ENCODE results near the gene DIRAS2.

The DIRAS2 gene

GRCh38 chr9:90640361-90640760, 2.3 kb downstream of the DIRAS2 start:
- DNase-seq (ENCODE audit: low spot score in 2 of 2) (no peak), ATAC-seq (ENCODE audit: low read depth) (no peak)
- Mint-ChIP-seq H3K36me3 (no peaks in the 10 kb centered on the region), H3K4me3 (no peak overlapping the region), H3K9me3 (no peaks in the 10 kb centered on the region), H3K27me3 (peaks cover 17% of the 10 kb centered on the region), H3K27ac (no peak overlapping the region), H3K4me1 (peaks cover 2% of the 10 kb centered on the region)

GRCh38 chr9:90637626-90638025, 5.0 kb downstream of the DIRAS2 start:
- Mint-ChIP-seq H3K27me3 (peaks cover 8% of the 10 kb centered on the region), H3K27ac (no peak overlapping the region), H3K4me1 (no peaks in the 10 kb centered on the region), H3K9me3 (no peaks in the 10 kb centered on the region), H3K4me3 (no peak overlapping the region), H3K36me3 (no peaks in the 10 kb centered on the region)
- ATAC-seq (ENCODE audit: low read depth) (no peak), DNase-seq (ENCODE audit: low spot score in 2 of 2) (no peak)

- no peaks in the 10 kb centered on the region for H3K36me3 Mint-ChIP-seq
Measured at GRCh38 chr9:90632647-90633207, 9.9 kb downstream of the DIRAS2 start.

GRCh38 chr9:90631964-90632363, 10.7 kb downstream of the DIRAS2 start:
- no peak overlapping the region for H3K27ac Mint-ChIP-seq
- H3K9me3 Mint-ChIP-seq, result no peaks in the 10 kb centered on the region
- no peak for ATAC-seq (ENCODE audit: low read depth)
- H3K27me3 Mint-ChIP-seq, result peaks cover 3% of the 10 kb centered on the region
- DNase-seq (ENCODE audit: low spot score in 2 of 2), result no peak
- H3K4me1 Mint-ChIP-seq, result no peaks in the 10 kb centered on the region
- H3K4me3 Mint-ChIP-seq, result no peak overlapping the region
- no peaks in the 10 kb centered on the region for H3K36me3 Mint-ChIP-seq

More at GRCh38 chr9:90632647-90633207, 9.9 kb downstream of the DIRAS2 start:
- H3K27me3 Mint-ChIP-seq, result peaks cover 2% of the 10 kb centered on the region
- no peaks in the 10 kb centered on the region for H3K4me1 Mint-ChIP-seq
- no peak for ATAC-seq (ENCODE audit: low read depth)
- no peak overlapping the region for H3K27ac Mint-ChIP-seq
- no peaks in the 10 kb centered on the region for H3K9me3 Mint-ChIP-seq
- H3K4me3 Mint-ChIP-seq, result no peak overlapping the region
- no peak for DNase-seq (ENCODE audit: low spot score in 2 of 2)

GRCh38 chr9:90629991-90630390, 12.6 kb downstream of the DIRAS2 start:
- no peak overlapping the region for H3K4me3 Mint-ChIP-seq
- ATAC-seq (ENCODE audit: low read depth) (no peak), DNase-seq (ENCODE audit: low spot score in 2 of 2) (no peak)
- H3K4me1 Mint-ChIP-seq, result no peaks in the 10 kb centered on the region
- no peaks in the 10 kb centered on the region for H3K36me3 Mint-ChIP-seq
- no peak overlapping the region for H3K27ac Mint-ChIP-seq
- H3K27me3 Mint-ChIP-seq, result peaks cover 3% of the 10 kb centered on the region
- H3K9me3 Mint-ChIP-seq, result no peaks in the 10 kb centered on the region

- no peaks in the 10 kb centered on the region for H3K9me3 Mint-ChIP-seq
- H3K4me3 Mint-ChIP-seq, result no peak overlapping the region
- no peak overlapping the region for H3K27ac Mint-ChIP-seq
- no peaks in the 10 kb centered on the region for H3K36me3 Mint-ChIP-seq
- no peak for ATAC-seq (ENCODE audit: low read depth)
- DNase-seq (ENCODE audit: low spot score in 2 of 2), result no peak
- no peaks in the 10 kb centered on the region for H3K4me1 Mint-ChIP-seq
- H3K27me3 Mint-ChIP-seq, result peaks cover 3% of the 10 kb centered on the region
Measured at GRCh38 chr9:90629354-90629753, 13.3 kb downstream of the DIRAS2 start.

GRCh38 chr9:90616806-90617205, 25.8 kb downstream of the DIRAS2 start:
- H3K4me1 Mint-ChIP-seq, result no peaks in the 10 kb centered on the region
- H3K36me3 Mint-ChIP-seq, result no peaks in the 10 kb centered on the region
- ATAC-seq (ENCODE audit: low read depth), result no peak
- no peak overlapping the region for H3K27ac Mint-ChIP-seq
- H3K27me3 Mint-ChIP-seq, result peaks cover 17% of the 10 kb centered on the region
- H3K4me3 Mint-ChIP-seq, result no peak overlapping the region
- no peaks in the 10 kb centered on the region for H3K9me3 Mint-ChIP-seq
- no peak for DNase-seq (ENCODE audit: low spot score in 2 of 2)

- H3K27me3 Mint-ChIP-seq, result peaks cover 31% of the 10 kb centered on the region
- H3K4me1 Mint-ChIP-seq, result no peaks in the 10 kb centered on the region
- no peak overlapping the region for H3K4me3 Mint-ChIP-seq
Measured at GRCh38 chr9:90613502-90613901, 29.1 kb downstream of the DIRAS2 start.

GRCh38 chr9:90612957-90613356, 29.7 kb downstream of the DIRAS2 start:
- Mint-ChIP-seq H3K36me3 (no peaks in the 10 kb centered on the region), H3K27me3 (peaks cover 31% of the 10 kb centered on the region), H3K4me3 (no peak overlapping the region), H3K4me1 (no peaks in the 10 kb centered on the region), H3K9me3 (no peaks in the 10 kb centered on the region), H3K27ac (no peak overlapping the region)
- DNase-seq (ENCODE audit: low spot score in 2 of 2), result no peak
- ATAC-seq (ENCODE audit: low read depth), result no peak

More at GRCh38 chr9:90613502-90613901, 29.1 kb downstream of the DIRAS2 start:
- no peaks in the 10 kb centered on the region for H3K9me3 Mint-ChIP-seq
- ATAC-seq (ENCODE audit: low read depth), result no peak
- no peak for DNase-seq (ENCODE audit: low spot score in 2 of 2)
- no peak overlapping the region for H3K27ac Mint-ChIP-seq
- H3K36me3 Mint-ChIP-seq, result no peaks in the 10 kb centered on the region

- DNase-seq (ENCODE audit: low spot score in 2 of 2), result no peak
- no peaks in the 10 kb centered on the region for H3K4me1 Mint-ChIP-seq
- H3K27ac Mint-ChIP-seq, result no peak overlapping the region
Measured at GRCh38 chr9:90611568-90611967, 31.1 kb downstream of the DIRAS2 start.

GRCh38 chr9:90611121-90611520, 31.5 kb downstream of the DIRAS2 start:
- ATAC-seq (ENCODE audit: low read depth) (no peak), DNase-seq (ENCODE audit: low spot score in 2 of 2) (no peak)
- no peak overlapping the region for H3K27ac Mint-ChIP-seq
- peaks cover 26% of the 10 kb centered on the region for H3K27me3 Mint-ChIP-seq
- H3K36me3 Mint-ChIP-seq, result no peaks in the 10 kb centered on the region
- H3K4me1 Mint-ChIP-seq, result no peaks in the 10 kb centered on the region
- H3K9me3 Mint-ChIP-seq, result no peaks in the 10 kb centered on the region
- no peak overlapping the region for H3K4me3 Mint-ChIP-seq

More at GRCh38 chr9:90611568-90611967, 31.1 kb downstream of the DIRAS2 start:
- Mint-ChIP-seq H3K9me3 (no peaks in the 10 kb centered on the region), H3K36me3 (no peaks in the 10 kb centered on the region), H3K27me3 (peaks cover 26% of the 10 kb centered on the region), H3K4me3 (no peak overlapping the region)
- no peak for ATAC-seq (ENCODE audit: low read depth)

GRCh38 chr9:90607701-90608516, 34.7 kb downstream of the DIRAS2 start:
- ATAC-seq (ENCODE audit: low read depth) (no peak), DNase-seq (ENCODE audit: low spot score in 2 of 2) (no peak)
- H3K36me3 Mint-ChIP-seq, result no peaks in the 10 kb centered on the region
- H3K27me3 Mint-ChIP-seq, result peaks cover 18% of the 10 kb centered on the region
- no peaks in the 10 kb centered on the region for H3K9me3 Mint-ChIP-seq
- no peak overlapping the region for H3K4me3 Mint-ChIP-seq
- H3K4me1 Mint-ChIP-seq, result no peaks in the 10 kb centered on the region
- H3K27ac Mint-ChIP-seq, result no peak overlapping the region

- H3K27me3 Mint-ChIP-seq, result peaks cover 9% of the 10 kb centered on the region
Measured at GRCh38 chr9:90600029-90600428, 42.6 kb downstream of the DIRAS2 start.

GRCh38 chr9:90598191-90598590, 44.4 kb downstream of the DIRAS2 start:
- Mint-ChIP-seq H3K4me1 (no peaks in the 10 kb centered on the region), H3K9me3 (no peaks in the 10 kb centered on the region), H3K36me3 (no peaks in the 10 kb centered on the region), H3K27me3 (peaks cover 11% of the 10 kb centered on the region), H3K27ac (no peak overlapping the region), H3K4me3 (no peak overlapping the region)
- DNase-seq (ENCODE audit: low spot score in 2 of 2) (no peak), ATAC-seq (ENCODE audit: low read depth) (no peak)

More at GRCh38 chr9:90600029-90600428, 42.6 kb downstream of the DIRAS2 start:
- DNase-seq (ENCODE audit: low spot score in 2 of 2) (no peak), ATAC-seq (ENCODE audit: low read depth) (no peak)
- H3K4me3 Mint-ChIP-seq, result no peak overlapping the region
- H3K27ac Mint-ChIP-seq, result no peak overlapping the region
- H3K4me1 Mint-ChIP-seq, result no peaks in the 10 kb centered on the region
- no peaks in the 10 kb centered on the region for H3K36me3 Mint-ChIP-seq
- H3K9me3 Mint-ChIP-seq, result no peaks in the 10 kb centered on the region

GRCh38 chr9:90593646-90594045, 49.0 kb downstream of the DIRAS2 start:
- H3K27me3 Mint-ChIP-seq, result peaks cover 13% of the 10 kb centered on the region

More at GRCh38 chr9:90593646-90594045, 49.0 kb downstream of the DIRAS2 start:
- peaks cover 6% of the 10 kb centered on the region for H3K9me3 Mint-ChIP-seq
- no peaks in the 10 kb centered on the region for H3K4me1 Mint-ChIP-seq
- no peak overlapping the region for H3K27ac Mint-ChIP-seq
- H3K36me3 Mint-ChIP-seq, result no peaks in the 10 kb centered on the region
- DNase-seq (ENCODE audit: low spot score in 2 of 2) (no peak), ATAC-seq (ENCODE audit: low read depth) (no peak)
- no peak overlapping the region for H3K4me3 Mint-ChIP-seq

Measured in memory B cell (primary cell).